ENCODE results near the gene HPCA.

DNA sequence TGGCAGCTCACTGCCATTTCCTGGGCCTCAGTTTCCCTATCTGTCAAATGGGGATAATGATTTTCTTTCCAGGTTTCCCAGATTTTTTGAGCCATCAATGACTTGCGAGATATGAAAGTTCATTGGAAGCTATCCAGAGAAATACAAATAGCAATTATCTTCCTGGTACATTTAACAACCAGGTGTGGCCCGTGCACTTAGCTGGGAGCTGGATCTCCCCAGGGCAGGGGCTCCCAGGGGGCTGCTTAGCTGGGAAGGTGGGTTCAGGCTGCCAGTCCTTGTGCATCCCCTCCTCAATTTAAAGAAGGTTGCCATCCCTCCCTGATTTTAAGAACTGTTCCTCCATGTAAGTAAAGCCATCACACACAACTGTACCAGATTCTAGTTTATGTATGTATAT lies 18.5 kb downstream of the HPCA start:
- no peak for TF ChIP-seq CREB1 (IDR thresholded peaks at IDR 0.05; ENCODE audit: low read depth)
- TF ChIP-seq EP300 (IDR thresholded peaks at IDR 0.05; ENCODE audit: borderline replicate concordance): no peak
- TF ChIP-seq YY1 (IDR thresholded peaks at IDR 0.05; ENCODE audit: low read depth): no peak
- TF ChIP-seq EGR1 (IDR thresholded peaks at IDR 0.05): no peak
- TF ChIP-seq TEAD4 (IDR thresholded peaks at IDR 0.05): no peak

Measured in Ishikawa (cell line).